Measurements from ENCODE around the gene SAV1. TPM values are rescaled to one million over a fixed set of nuclear protein-coding genes. Genes with fewer than 3 reads are reported as not detected.
A peak's percentile ranks its signal among the peaks of the same experiment; 100 is the strongest.

SAV1 gene
- total and polyA plus RNA-seq, 10 of the 15 experiments (the other 5 are each of a cell fraction or from before 2014, with no cell fraction given), result 10.1 to 29.1 (median 20.4) TPM

DNA sequence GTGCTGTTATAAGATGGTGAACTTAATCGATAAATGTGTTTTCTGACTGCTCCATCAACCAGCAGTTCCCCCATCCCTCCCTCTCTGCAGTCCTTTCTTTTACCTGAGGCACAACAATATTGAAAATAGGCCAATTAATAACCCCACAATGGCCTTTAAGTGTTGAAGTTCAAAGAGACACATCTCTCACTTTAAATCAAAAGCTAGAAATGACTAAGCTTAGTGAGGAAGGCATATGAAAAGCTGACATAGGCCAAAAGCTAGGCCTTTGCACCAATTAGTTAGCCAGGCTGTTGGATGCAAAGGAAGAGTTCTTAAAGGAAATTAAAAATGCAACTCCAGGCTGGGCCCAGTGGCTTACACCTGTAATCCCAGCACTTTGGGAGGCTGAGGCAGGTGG is 43.7 kb downstream of the SAV1 start (continued):
- 0 out of 2 replicates have a peak, but pooled peaks have one; percentile 26 for TF ChIP-seq BMI1 (IDR thresholded peaks at IDR 0.05; ENCODE audit: borderline replicate concordance)
- peak; percentile 80 for TF ChIP-seq NR2F1 (conservative IDR thresholded peaks at IDR 0.05)
- peak in 1 of 2 experiments; percentile 39; a peak in 1 of 4 replicates for TF ChIP-seq IKZF2 (IDR thresholded peaks at IDR 0.05)
- no peak for TF ChIP-seq RAD21 (IDR thresholded peaks at IDR 0.05; ENCODE audit: insufficient read depth, low read depth, low read length)
- TF ChIP-seq, protein P1, sequence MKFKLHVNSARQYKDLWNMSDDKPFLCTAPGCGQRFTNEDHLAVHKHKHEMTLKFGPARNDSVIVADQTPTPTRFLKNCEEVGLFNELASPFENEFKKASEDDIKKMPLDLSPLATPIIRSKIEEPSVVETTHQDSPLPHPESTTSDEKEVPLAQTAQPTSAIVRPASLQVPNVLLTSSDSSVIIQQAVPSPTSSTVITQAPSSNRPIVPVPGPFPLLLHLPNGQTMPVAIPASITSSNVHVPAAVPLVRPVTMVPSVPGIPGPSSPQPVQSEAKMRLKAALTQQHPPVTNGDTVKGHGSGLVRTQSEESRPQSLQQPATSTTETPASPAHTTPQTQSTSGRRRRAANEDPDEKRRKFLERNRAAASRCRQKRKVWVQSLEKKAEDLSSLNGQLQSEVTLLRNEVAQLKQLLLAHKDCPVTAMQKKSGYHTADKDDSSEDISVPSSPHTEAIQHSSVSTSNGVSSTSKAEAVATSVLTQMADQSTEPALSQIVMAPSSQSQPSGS (IDR thresholded peaks at IDR 0.05; ENCODE audit: low read length), result 0 out of 2 replicates have a peak, but pooled peaks have one; percentile 22
- TF ChIP-seq CBX5 (IDR thresholded peaks at IDR 0.05; ENCODE audit: low read depth), result no peak
- no peak for TF ChIP-seq EED (IDR thresholded peaks at IDR 0.05; ENCODE audit: low read depth)
- TF ChIP-seq, protein P2, sequence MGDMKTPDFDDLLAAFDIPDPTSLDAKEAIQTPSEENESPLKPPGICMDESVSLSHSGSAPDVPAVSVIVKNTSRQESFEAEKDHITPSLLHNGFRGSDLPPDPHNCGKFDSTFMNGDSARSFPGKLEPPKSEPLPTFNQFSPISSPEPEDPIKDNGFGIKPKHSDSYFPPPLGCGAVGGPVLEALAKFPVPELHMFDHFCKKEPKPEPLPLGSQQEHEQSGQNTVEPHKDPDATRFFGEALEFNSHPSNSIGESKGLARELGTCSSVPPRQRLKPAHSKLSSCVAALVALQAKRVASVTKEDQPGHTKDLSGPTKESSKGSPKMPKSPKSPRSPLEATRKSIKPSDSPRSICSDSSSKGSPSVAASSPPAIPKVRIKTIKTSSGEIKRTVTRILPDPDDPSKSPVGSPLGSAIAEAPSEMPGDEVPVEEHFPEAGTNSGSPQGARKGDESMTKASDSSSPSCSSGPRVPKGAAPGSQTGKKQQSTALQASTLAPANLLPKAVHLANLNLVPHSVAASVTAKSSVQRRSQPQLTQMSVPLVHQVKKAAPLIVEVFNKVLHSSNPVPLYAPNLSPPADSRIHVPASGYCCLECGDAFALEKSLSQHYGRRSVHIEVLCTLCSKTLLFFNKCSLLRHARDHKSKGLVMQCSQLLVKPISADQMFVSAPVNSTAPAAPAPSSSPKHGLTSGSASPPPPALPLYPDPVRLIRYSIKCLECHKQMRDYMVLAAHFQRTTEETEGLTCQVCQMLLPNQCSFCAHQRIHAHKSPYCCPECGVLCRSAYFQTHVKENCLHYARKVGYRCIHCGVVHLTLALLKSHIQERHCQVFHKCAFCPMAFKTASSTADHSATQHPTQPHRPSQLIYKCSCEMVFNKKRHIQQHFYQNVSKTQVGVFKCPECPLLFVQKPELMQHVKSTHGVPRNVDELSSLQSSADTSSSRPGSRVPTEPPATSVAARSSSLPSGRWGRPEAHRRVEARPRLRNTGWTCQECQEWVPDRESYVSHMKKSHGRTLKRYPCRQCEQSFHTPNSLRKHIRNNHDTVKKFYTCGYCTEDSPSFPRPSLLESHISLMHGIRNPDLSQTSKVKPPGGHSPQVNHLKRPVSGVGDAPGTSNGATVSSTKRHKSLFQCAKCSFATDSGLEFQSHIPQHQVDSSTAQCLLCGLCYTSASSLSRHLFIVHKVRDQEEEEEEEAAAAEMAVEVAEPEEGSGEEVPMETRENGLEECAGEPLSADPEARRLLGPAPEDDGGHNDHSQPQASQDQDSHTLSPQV (IDR thresholded peaks at IDR 0.05), result no peak
- no peak for TF ChIP-seq SUPT20H (IDR thresholded peaks at IDR 0.05; ENCODE audit: borderline replicate concordance, control insufficient read depth, low read depth, low read length)

Data from GM12878 (cell line).